GM19395 (cell line): ENCODE results near the gene TOX2.

Experiments
- ATAC-seq: cut with Tn5 transposase; IDR thresholded peaks from one replicate; pipeline ENCODE4 v1.9.1; 2021; ENCODE audit warnings: mild to moderate bottlenecking, moderate library complexity; ENCODE audit not compliant: unreplicated experiment

The TOX2 gene

DNA sequence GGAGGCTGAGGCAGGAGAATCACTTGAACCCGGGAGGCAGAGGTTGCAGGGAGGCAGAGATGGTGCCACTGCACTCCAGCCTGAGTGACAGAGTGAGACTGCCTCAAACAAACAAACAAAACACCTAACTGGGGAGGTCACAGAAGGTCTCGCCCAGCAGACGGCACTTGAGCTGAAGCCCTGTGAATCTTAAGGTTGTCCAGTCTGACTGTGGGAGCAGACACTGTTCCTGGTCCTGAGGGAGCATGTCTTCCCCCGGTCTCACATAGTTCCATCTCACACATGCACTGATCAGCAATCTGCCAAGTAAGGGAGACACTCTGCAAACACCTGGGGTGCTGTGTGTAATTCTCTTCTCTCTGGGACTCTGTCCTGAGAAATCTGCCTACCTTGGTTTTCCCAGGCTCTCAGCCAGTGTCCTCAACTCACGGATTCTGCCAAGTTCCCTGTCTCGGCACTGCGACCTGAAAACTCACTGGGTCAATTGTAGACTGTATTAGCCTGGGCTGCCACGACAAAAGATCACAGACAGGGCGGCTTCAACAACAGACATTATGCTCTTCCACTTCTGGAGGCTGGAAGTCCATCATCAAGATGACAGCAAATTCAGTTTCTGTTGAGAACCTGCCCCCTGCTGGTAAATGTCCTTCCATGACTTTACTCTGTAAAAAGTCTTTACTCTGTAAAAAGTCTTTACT is 178.0 kb downstream of the TOX2 start:
- ATAC-seq = no peak

DNA sequence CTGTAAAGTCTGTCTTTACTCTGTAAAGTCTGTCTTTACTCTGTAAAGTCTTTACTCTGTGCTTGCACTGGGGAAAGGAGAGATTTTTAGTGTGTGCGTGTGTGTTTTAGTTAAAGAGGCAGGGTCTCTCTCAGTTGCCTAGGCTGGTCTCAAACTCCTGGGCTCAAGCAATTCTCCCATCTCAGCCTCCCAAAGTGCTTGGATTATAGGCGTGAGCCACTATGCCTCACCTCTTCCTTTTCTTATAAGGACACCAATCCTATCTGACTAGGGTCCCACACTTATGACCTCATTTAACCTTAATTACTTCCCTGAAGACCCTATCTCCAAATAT is 178.6 kb downstream of the TOX2 start:
- no peak for ATAC-seq

DNA sequence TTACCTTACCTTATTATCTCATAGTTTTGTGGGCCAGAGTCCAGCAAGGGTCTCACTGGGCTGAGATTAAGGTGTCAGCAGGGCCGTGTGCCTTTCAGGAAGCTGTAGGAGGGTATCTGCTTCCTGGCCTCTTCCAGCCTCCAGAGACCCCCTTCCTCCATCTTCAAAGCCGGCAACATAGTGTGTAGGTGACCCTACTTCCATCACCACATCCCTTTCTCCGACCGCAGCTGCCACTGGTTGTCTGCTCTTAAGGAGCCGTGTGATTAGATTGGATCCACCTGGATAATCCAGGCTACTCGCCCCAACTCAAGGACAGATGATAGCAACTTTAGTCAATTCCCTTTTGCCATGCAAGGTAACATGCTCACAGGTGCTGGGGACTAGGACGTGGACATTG is 181.2 kb downstream of the TOX2 start:
- no peak for ATAC-seq

DNA sequence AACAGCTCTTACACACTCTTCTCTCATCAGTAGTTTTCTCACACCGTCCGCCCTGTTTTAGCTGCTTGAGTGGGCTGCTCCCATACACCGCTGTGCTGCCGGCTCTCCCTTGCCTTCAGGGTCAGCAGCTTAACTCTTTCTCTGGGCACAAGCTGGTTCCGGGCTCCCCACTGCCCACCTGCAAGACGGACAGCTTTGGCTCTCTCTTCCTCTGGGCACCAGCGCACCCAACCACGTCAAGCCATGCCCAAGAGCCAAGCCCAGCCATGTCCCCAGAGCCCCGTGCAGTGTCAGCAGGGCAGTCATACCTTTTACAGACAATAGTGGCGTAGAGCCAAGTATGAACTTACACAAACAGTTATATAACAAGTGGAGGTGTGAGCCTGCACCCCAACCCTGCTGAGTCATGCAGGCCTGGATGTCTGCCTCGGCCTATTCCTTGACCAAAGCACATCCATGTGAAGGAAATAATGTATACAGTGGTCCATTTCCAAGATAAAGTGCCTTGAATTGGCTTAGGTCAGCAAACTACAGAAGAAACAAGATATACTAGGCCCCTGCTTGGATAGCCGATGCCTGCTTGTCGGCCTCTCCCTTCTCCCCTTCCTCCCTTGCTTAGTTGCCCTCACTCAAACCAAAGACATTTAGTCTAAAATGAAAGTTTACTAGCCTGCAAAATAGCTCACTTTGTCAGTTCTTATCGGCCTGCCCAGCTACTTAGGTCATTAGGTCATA is 183.0 kb downstream of the TOX2 start:
- no peak for ATAC-seq

GRCh38 chr20:44098256-44098630 is 183.6 kb downstream of the TOX2 start:
- ATAC-seq = no peak

DNA sequence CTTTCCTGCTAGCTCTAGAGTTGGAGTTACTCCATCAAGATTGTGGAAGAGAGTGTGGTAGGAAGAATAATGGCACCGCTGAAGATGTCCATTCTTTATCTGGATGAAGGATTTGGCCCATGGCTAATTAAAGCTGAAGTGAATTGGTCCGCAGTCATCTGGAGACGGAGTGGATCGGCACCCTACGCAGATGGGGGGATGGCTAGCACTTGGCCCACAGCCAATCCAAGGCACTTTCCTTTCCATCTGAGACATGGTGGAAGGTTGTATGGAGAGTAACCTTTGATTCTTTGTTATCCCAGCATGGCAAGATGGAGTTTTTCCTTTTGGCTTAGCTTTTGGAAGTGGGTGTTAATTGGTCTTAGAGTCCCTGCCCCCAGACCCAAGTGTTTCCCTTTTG is 184.0 kb downstream of the TOX2 start:
- no peak for ATAC-seq

DNA sequence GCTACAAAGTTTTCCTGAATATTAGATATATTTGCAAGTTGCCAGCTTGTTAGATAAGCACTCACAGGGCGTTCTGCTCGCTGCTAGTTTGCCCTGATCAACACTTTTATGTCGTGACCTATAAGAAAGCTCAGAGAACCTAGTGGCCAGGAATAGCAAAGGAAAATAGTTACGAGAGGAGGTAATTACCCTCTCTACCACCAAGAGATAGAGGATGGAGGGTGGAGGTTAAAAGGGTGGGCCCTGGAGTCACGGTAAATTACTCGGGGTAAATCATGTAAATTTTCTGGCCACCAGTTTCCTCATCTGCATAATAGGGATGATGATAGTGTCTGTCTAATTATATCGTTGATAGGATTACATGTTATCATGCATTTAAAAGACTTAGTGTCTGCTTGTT is 185.2 kb downstream of the TOX2 start:
- no peak for ATAC-seq

DNA sequence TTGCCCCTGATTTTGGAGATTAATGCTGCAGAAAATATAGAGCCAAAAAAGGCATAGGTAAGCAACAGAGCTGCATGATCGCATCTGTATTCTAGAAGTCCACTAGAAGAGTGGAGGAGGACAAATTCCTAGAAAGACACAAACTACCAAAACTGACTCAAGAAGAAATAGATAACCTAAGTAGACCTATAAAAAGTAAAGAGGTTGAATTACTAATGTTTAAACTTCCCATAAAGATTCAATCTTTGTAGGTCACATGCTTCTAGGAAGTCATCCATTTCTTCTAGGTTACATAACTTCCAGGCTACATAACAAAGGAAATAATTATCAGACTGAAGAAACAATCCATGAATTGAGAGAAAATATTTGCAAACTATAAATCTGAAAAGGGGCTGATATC is 187.9 kb downstream of the TOX2 start:
- ATAC-seq = no peak

- no peak for ATAC-seq
Observed at GRCh38 chr20:44104798-44105517, 190.3 kb downstream of the TOX2 start.

DNA sequence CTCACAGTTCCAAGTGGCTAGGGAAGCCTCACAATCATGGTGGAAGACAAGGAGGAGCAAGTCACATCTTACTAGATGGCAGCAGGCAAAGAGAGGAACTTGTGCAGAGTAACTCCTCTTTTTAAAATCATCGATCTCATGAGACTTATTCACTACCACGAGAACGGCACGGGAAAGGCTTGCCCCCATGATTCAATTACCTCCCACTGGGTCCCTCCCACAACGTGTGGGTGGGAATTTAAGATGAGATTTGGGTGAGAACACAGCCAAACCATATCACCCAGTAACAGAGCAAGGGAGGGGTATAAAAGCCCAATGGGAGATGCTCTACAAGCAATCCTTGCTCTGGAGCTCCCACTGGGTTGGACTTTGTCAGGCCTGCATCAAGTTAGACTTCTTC is 192.0 kb downstream of the TOX2 start:
- ATAC-seq = no peak

- ATAC-seq = no peak
Observed at GRCh38 chr20:44109951-44110361, 195.3 kb downstream of the TOX2 start.

DNA sequence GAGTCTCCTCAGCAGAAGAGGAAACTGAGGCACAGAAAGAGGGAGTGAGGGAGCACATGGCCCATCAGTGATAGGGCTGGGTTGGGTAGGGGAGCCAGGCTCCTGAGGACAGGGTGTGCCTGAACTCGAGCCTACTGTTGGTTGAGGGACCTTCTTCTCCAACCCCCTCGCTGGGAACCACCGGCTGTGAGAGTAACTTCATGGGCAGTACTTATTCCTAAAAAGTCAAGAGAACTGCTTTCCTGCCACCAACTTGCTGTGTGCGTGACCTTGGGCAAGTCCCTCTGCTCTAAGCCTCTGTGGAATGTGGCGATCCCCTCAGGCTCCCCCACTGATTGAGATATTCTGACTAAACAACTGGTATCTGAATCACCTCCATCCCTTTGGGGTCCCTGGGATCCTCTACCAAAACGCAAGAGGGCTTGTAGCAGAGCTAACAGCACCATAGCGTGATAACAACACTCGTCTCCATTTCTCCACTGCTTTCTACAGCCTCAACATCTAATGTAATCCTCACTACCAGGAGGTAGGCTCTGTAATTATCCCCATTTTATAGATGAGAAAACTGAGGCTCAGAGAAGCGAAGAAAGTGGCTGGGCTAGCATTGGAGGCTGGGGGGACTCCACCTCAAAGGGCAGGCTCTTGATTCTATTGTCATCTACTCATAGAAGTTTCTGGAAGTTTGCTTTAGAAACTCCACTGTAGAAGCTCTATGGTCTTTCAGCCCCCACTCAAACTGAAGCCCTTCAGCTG is 196.3 kb downstream of the TOX2 start:
- no peak for ATAC-seq

GRCh38 chr20:44111712-44112335 is 197.2 kb downstream of the TOX2 start:
- no peak for ATAC-seq

- ATAC-seq = no peak
Observed at GRCh38 chr20:44112456-44112855, 197.8 kb downstream of the TOX2 start.

GRCh38 chr20:44112889-44113617 is 198.4 kb downstream of the TOX2 start:
- ATAC-seq = no peak

DNA sequence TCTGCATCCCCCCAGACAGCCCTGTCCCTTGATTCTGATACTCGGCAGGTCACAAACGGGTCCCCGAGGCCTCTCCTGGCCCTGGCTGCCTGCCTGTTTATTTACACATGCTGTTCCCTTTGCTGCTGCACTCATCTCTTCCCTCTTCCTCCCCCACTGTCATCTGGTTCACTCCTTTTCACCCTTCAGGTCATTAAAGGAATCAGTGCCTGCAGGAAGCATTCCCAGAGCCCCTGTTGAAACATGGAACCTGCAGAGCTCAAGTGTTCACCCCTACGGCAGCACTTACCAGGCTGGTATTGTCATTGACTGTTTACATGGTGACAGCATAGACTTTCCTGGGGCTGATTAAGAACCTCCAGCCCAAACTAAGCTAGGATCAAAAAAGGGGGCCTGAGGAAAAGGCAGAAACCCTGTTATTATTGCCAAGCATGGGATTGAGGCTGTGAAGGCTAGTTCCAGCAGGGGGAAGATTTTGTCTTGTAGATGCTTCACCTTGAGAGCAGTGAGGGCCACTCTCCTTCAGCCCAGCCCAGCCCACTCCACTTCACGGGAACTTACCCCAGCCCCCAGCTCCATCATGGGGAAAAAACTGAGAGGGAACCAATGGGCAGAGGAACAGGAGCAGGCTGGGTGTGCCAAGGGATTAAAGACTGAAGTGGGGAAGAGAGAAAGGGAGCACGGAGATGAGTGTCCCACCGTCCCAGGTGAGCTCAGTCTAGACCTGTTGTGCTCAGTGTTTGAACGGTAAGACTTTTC is 199.1 kb downstream of the TOX2 start:
- ATAC-seq = no peak

- no peak for ATAC-seq
Observed at GRCh38 chr20:44115181-44115580, 200.5 kb downstream of the TOX2 start.

GRCh38 chr20:44115762-44116644 is 201.4 kb downstream of the TOX2 start:
- no peak for ATAC-seq
